HG03469 (cell line): ENCODE results near the gene TTBK2.

Experiments
- ATAC-seq: cut with Tn5 transposase; IDR thresholded peaks from one replicate; pipeline ENCODE4 v1.9.1; 2021; ENCODE audit warnings: mild to moderate bottlenecking, moderate library complexity, moderate number of reproducible peaks; ENCODE audit not compliant: unreplicated experiment

The TTBK2 gene

GRCh38 chr15:42730536-42730935 lies 190.0 kb downstream of the TTBK2 start:
- ATAC-seq = no peak

GRCh38 chr15:42730135-42730534 lies 190.4 kb downstream of the TTBK2 start:
- no peak for ATAC-seq

- ATAC-seq = no peak
Observed at GRCh38 chr15:42729409-42729808, 191.2 kb downstream of the TTBK2 start.

GRCh38 chr15:42728972-42729371 lies 191.6 kb downstream of the TTBK2 start:
- ATAC-seq = no peak

- no peak for ATAC-seq
Observed at GRCh38 chr15:42728560-42728959, 192.0 kb downstream of the TTBK2 start.

- ATAC-seq = no peak
Observed at GRCh38 chr15:42727750-42728381, 192.7 kb downstream of the TTBK2 start.

- no peak for ATAC-seq
Observed at GRCh38 chr15:42726114-42726513, 194.5 kb downstream of the TTBK2 start.

GRCh38 chr15:42725331-42725903 lies 195.2 kb downstream of the TTBK2 start:
- ATAC-seq = no peak

- no peak for ATAC-seq
Observed at GRCh38 chr15:42724276-42724675, 196.3 kb downstream of the TTBK2 start.

- no peak for ATAC-seq
Observed at GRCh38 chr15:42723068-42723467, 197.5 kb downstream of the TTBK2 start.

GRCh38 chr15:42721916-42722315 lies 198.7 kb downstream of the TTBK2 start:
- no peak for ATAC-seq

GRCh38 chr15:42721016-42721415 lies 199.6 kb downstream of the TTBK2 start:
- ATAC-seq = no peak

- no peak for ATAC-seq
Observed at GRCh38 chr15:42720071-42720470, 200.5 kb downstream of the TTBK2 start.

- no peak for ATAC-seq
Observed at GRCh38 chr15:42719043-42719442, 201.5 kb downstream of the TTBK2 start.

GRCh38 chr15:42716626-42717025 lies 204.0 kb downstream of the TTBK2 start:
- no peak for ATAC-seq

- ATAC-seq = no peak
Observed at GRCh38 chr15:42716125-42716524, 204.5 kb downstream of the TTBK2 start.

- no peak for ATAC-seq
Observed at GRCh38 chr15:42712584-42712983, 208.0 kb downstream of the TTBK2 start.

- ATAC-seq = no peak
Observed at GRCh38 chr15:42711746-42712145, 208.8 kb downstream of the TTBK2 start.

GRCh38 chr15:42710662-42711061 lies 209.9 kb downstream of the TTBK2 start:
- ATAC-seq = no peak

- ATAC-seq = no peak
Observed at GRCh38 chr15:42707873-42708544, 212.6 kb downstream of the TTBK2 start.

GRCh38 chr15:42707068-42707467 lies 213.5 kb downstream of the TTBK2 start:
- ATAC-seq = no peak

- no peak for ATAC-seq
Observed at GRCh38 chr15:42705336-42705735, 215.2 kb downstream of the TTBK2 start.
